ENCODE results near the gene SPATA6.
A peak's percentile ranks its signal among the peaks of the same experiment; 100 is the strongest.
"Not testable (repeated sequence)": the region's sequence is repeated elsewhere in the genome, so short reads cannot be mapped to it uniquely, and the experiment has no call there.

The SPATA6 gene

GRCh38 chr1:48450505-48450904 is 21.5 kb downstream of the SPATA6 start:
- no peak for DNase-seq

DNA sequence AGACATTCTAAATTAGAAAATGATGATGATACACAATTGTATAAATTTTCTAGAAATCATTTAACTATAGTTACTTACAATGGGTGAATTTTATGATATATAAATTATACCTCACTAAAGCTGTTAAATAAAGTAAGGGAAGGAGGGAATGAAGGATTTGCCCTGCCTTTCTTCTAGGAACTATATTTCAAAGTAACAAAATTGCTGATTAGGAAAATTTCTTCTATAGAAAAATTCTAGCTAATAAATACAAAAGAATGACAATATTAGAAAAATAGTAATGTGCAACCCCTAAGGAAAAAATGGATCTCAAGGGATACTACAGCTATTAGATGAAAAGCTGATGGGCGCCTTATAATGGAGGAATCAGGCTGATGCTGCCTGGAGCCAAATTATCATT is 23.1 kb downstream of the SPATA6 start:
- DNase-seq, result no peak

- DNase-seq, result not testable (repeated sequence)
Measured at GRCh38 chr1:48444186-48444585, 27.8 kb downstream of the SPATA6 start.

- no peak for DNase-seq
Measured at GRCh38 chr1:48442864-48443619, 29.0 kb downstream of the SPATA6 start.

GRCh38 chr1:48440786-48441185 is 31.2 kb downstream of the SPATA6 start:
- DNase-seq, result not testable (repeated sequence)

DNA sequence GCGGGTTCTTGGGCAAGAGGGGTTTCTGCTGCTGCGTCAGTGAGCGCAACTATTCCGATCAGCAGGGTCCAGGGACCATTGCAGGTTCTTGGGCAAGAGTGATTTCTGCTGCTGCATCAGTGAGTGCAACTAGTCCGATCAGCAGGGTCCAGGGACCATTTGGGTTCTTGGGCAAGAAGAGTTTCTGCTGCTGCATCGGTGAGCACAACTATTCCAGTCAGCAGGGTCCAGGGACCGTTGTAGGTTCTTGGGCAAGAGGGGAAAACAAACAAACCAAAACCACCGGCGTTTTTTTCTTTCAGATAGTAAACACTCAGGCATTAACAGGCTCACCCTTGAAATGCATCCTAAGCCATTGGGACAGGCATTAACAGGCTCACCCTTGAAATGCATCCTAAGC is 32.6 kb downstream of the SPATA6 start:
- DNase-seq, result no peak

DNA sequence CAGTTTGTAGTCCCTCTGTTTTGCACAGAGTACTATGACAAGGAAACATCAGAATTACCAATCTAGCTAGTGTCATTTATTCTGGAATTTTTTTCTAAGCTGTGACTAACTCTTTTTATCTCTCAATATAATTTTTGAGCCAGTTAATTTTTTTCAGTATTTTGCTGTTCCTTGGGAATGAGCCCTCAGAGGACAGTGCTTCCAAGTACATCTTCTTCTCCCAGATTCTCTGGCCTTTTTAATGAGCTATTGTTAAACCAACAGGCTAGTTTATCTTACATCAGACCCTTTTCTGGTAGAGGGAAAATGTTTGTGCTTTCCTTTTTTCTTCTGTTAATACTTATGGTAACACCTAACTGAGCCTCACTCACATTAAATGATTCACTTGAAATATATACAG is 34.6 kb downstream of the SPATA6 start:
- DNase-seq, result not testable (repeated sequence)

DNA sequence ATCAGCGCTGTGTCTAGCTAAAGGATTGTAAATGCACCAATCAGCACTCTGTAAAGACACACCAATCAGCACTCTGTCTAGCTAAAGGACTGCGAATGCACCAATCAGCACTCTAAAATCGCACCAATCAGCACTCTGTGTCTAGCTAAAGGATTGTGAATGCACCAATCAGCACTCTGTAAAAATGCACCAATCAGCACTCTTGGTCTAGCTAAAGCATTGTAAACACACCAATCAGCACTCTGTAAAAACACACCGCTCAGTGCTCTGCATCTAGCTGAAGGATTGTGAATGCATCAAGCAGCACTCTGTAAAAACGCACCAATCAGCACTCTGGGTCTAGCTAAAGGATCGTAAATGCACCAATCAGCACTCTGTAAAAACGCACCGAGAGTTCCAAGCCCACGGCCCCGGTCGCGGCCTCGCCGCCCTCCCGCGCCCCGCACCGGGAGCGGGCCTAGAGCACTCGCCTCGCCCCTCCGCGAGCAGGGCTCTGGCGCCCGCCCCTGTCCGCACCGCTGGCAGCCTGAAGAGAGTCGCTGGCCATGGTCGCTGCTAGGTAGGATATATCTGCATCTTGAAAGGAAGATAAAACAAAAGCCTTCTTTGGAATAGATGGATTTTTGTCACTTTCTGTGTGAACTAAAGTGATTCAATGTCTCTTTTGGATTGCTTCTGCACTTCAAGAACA is 36.5 kb downstream of the SPATA6 start:
- not testable (repeated sequence) for DNase-seq

- DNase-seq, result no peak
Measured at GRCh38 chr1:48430832-48431231, 41.2 kb downstream of the SPATA6 start.

DNA sequence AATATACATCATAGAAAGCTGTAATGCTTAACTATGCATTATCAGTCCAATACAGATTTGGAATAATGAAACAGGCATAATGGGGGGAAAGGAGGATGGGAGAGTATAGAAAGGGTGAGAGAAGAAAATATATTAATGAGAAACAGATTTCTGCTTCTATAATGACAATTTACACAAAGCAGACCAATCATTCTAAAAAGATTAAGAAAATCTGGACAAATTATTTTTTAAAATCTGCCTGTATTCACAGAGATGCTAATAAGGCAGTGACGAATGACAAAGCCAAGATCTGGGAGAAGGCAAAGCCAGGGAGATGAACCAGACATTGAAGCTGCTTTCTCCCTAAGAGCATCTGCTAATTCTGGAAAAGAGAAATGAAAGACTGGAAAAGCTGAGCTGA is 50.0 kb downstream of the SPATA6 start:
- no peak for DNase-seq

DNA sequence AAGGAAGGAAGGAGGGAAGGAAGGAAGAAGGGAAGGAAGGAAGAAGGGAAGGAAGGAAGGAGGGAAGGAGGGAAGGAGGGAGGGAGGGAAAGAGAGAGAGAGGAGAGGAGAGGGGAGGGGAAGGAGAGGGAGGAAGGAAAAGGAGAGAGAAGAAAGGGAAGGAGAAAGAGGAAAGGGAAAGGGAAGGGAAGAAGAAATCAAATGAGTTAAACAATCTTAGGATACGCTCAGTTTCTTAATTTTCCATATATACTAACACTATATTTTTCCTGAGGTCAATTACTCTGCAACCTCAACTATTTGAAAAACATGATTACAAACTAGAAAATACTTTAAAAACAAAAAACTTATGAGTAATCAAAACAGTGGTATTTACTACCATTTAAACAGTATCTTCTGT is 53.3 kb downstream of the SPATA6 start:
- no peak for DNase-seq

- DNase-seq, result no peak
Measured at GRCh38 chr1:48415050-48415449, 57.0 kb downstream of the SPATA6 start.

- no peak for DNase-seq
Measured at GRCh38 chr1:48414264-48414663, 57.7 kb downstream of the SPATA6 start.

GRCh38 chr1:48405940-48406339 is 66.1 kb downstream of the SPATA6 start:
- DNase-seq, result no peak

- DNase-seq, result no peak
Measured at GRCh38 chr1:48405400-48405799, 66.6 kb downstream of the SPATA6 start.

DNA sequence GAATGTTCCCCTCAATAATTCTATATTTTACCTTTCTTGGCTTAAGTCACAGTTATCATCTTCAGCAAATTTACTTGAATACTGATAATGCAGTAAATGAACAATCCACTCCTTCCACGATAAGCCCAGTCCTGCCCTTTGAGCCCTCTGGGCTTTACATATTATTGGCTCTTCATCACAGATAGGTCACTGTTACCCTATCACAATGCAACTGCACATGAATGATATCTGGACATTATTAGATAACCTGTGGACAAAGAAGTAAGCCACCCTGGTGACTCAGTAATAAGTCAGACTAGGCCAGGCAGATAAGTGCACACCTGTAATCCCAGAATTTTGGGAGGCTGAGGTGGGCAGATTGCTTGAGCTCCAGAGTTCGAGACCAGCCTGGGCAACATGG is 69.4 kb downstream of the SPATA6 start:
- no peak for DNase-seq

GRCh38 chr1:48396208-48396607 is 75.8 kb downstream of the SPATA6 start:
- no peak for DNase-seq

GRCh38 chr1:48391926-48392325 is 80.1 kb downstream of the SPATA6 start:
- DNase-seq, result no peak

DNA sequence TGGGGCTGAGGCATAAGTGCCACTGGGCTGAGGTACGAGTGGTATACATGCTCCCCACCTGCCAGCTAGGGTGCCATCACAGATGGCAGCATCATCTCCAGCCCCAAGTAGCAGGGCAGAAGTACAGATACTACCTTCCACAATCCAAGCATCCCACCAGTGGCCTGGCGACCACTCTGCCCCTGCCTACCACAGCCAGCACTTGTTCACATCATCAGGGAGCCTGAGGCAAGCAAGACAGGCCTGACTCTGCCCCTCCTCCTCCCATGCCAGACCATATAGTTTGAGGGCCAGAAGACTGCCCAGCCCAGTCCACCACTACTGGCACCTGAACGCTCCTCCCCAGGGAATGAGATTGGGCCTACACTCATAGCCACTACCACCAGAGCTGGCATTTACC is 84.6 kb downstream of the SPATA6 start:
- no peak for DNase-seq

- no peak for DNase-seq
Measured at GRCh38 chr1:48374785-48375184, 97.2 kb downstream of the SPATA6 start.

- peak; percentile 56 for DNase-seq
Measured at GRCh38 chr1:48371598-48371997, 100.4 kb downstream of the SPATA6 start.

- no peak for DNase-seq
Measured at GRCh38 chr1:48362901-48363300, 109.1 kb downstream of the SPATA6 start.

GRCh38 chr1:48356901-48357300 is 115.1 kb downstream of the SPATA6 start:
- no peak for DNase-seq

DNA sequence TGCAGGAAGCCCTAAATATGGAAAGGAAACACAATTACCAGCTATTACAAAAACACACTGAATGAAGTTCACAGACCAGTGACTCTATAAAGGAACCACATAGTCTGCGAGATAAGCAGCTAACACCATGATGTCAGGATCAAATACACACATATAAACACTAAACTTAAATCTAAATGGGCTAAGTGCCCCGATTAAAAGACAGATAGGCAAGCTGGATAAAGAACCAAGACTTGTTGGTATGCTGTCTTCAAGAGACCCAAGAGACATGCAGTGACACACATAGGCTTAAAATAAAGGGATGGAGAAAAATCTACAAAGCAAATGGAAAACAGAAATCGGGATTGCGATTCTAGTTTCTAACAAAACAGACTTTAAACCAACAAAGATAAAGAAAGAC is 127.6 kb downstream of the SPATA6 start:
- DNase-seq, result no peak

- DNase-seq, result no peak
Measured at GRCh38 chr1:48341221-48341620, 130.8 kb downstream of the SPATA6 start.

Measured in MV-4-11 (cell line).